CD4-positive, alpha-beta T cell (primary cell): ENCODE results near the gene SLC10A1. TPM values are rescaled to one million over a fixed set of nuclear protein-coding genes. Genes with fewer than 3 reads are reported as not detected.

Source experiments
- ATAC-seq: fragments of 200-7000 bp; cut with Tn5 transposase; one replicate; pipeline ENCODE4 v1.10.0; 2022; ENCODE audit warnings: mild to moderate bottlenecking; ENCODE audit not compliant: poor library complexity
- CTCF ChIA-PET: fragments of 350-600 bp; sonication (Branson Sonifier 250); formaldehyde crosslinking; loops from one replicate; lab custom pipeline; 2021; ENCODE audit warnings: antibody characterized with exemption, inconsistent platforms; lab: Charles Lee
- POLR2A ChIA-PET: fragments of 350-600 bp; sonication (Branson Sonifier 250); formaldehyde crosslinking; loops from one replicate; lab custom pipeline; 2021; ENCODE audit warnings: antibody characterized with exemption, inconsistent platforms; lab: Charles Lee
- DNase-seq, 14 experiments: peaks; one replicate each; pipeline ENCODE4 v3.0.0-alpha.2; 2013 to 2020; ENCODE audit warnings: mixed read lengths in 2 of 14
- H3K27ac ChIP-seq, 2 donors: one replicate each; pipeline versions ENCODE4 v1.5.1 to v1.7.0; 2013; ENCODE audit warnings: low read length in 2 of 2, low read depth in 1 of 2, mild to moderate bottlenecking in 1 of 2
- H3K27me3 ChIP-seq, 2 experiments: 1 replicate in 1 of 2; 2 replicates in 1 of 2; pipeline versions ENCODE4 v1.6.1 to v1.7.0; 2013; ENCODE audit warnings: low read length in 2 of 2, control low read depth in 1 of 2, mild to moderate bottlenecking in 1 of 2, moderate library complexity in 1 of 2; ENCODE audit not compliant: insufficient read depth in 2 of 2, control insufficient read depth in 1 of 2
- H3K36me3 ChIP-seq: one replicate; pipeline ENCODE4 v1.6.1; 2013; ENCODE audit warnings: low read length, control low read depth; ENCODE audit not compliant: insufficient read depth
- H3K4me1 ChIP-seq: one replicate; pipeline ENCODE4 v1.6.1; 2013; ENCODE audit warnings: low read length, control low read depth; ENCODE audit not compliant: insufficient read depth
- H3K4me3 ChIP-seq: one replicate; pipeline ENCODE4 v1.5.1; 2013; ENCODE audit warnings: mild to moderate bottlenecking, low read length, moderate library complexity
- H3K9me3 ChIP-seq, 2 experiments: 1 replicate in 1 of 2; 2 replicates in 1 of 2; pipeline versions ENCODE4 v1.6.1 to v1.7.0; 2013; ENCODE audit warnings: low read length in 2 of 2, mild to moderate bottlenecking in 2 of 2, control low read depth in 1 of 2, moderate library complexity in 1 of 2; ENCODE audit not compliant: control insufficient read depth in 1 of 2, insufficient read depth in 1 of 2
- H3K27ac Mint-ChIP-seq: one replicate; pipeline ENCODE4 v1.8.0; 2020; ENCODE audit warnings: mixed read lengths
- H3K27me3 Mint-ChIP-seq: one replicate; pipeline ENCODE4 v1.8.0; 2021; ENCODE audit warnings: mixed read lengths
- H3K36me3 Mint-ChIP-seq: one replicate; pipeline ENCODE4 v1.8.0; 2021; ENCODE audit warnings: low read depth, mixed read lengths
- H3K4me1 Mint-ChIP-seq: one replicate; pipeline ENCODE4 v1.8.0; 2021; ENCODE audit warnings: low read depth, mixed read lengths
- H3K4me3 Mint-ChIP-seq: one replicate; pipeline ENCODE4 v1.8.0; 2020; ENCODE audit warnings: mild to moderate bottlenecking, mixed read lengths
- H3K9me3 Mint-ChIP-seq: one replicate; pipeline ENCODE4 v1.8.0; 2020; ENCODE audit warnings: mixed read lengths
- intact Hi-C, 2 experiments: fragments of 100-400 bp; cut with DNase I in 1 of 2; cut with micrococcal nuclease in 1 of 2; formaldehyde crosslinking; loops; one replicate each; pipeline versions ENCODE4 v1.15.1 to v1.9.0; 2023 to 2025; cut with DNase I, micrococcal nuclease
- total RNA-seq, 174 experiments: library from RNA in 2 of 174; stranded (reverse) in 2 of 174; gene quantifications; one replicate each; pipeline ENCODE4 v1.2.3 and lab custom pipeline; 2021 to 2026
- TF ChIP-seq, protein P1 (sequence below): fragments of 200-600 bp; IDR thresholded peaks from one replicate; pipeline ENCODE4 v1.8.0; 2022; ENCODE audit warnings: antibody characterized with exemption, mild to moderate bottlenecking

SLC10A1 gene
- total RNA-seq, 2 experiments from 2014 or later, result not detected

DNA sequence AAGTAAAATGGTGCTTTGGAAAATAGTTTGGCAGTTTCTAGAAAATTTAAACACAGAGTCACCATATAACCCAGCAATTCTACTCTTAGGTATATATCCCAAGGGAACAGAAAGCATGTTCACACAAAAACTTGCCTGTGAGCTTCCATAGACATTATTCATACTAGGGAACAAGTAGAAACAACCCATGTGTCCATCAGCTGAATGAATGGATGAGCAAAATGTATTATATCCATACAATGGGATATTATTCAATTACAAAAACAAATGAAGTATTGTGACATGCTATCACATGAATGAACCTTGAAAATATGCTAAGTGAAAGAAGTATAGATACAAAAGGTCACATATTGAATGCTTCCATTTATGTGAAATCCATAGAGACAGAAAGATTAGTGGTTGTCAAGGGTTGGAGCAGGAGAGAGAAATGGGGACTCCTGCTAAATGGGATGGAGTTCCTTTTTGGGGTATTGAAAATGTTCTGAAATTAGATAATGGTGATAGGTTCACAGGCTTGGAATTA lies 7.9 kb downstream of the SLC10A1 start:
- no peaks in the 10 kb centered on the region for H3K27me3 Mint-ChIP-seq
- no peak for DNase-seq
- intact Hi-C loops, result no loop called here
- CTCF ChIA-PET, result no interaction called here
- TF ChIP-seq, protein P1, sequence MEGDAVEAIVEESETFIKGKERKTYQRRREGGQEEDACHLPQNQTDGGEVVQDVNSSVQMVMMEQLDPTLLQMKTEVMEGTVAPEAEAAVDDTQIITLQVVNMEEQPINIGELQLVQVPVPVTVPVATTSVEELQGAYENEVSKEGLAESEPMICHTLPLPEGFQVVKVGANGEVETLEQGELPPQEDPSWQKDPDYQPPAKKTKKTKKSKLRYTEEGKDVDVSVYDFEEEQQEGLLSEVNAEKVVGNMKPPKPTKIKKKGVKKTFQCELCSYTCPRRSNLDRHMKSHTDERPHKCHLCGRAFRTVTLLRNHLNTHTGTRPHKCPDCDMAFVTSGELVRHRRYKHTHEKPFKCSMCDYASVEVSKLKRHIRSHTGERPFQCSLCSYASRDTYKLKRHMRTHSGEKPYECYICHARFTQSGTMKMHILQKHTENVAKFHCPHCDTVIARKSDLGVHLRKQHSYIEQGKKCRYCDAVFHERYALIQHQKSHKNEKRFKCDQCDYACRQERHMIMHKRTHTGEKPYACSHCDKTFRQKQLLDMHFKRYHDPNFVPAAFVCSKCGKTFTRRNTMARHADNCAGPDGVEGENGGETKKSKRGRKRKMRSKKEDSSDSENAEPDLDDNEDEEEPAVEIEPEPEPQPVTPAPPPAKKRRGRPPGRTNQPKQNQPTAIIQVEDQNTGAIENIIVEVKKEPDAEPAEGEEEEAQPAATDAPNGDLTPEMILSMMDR, result no peak
- peaks cover 12% of the 10 kb centered on the region for H3K36me3 ChIP-seq
- POLR2A ChIA-PET, result no interaction called here
- H3K36me3 Mint-ChIP-seq, result peaks cover 17% of the 10 kb centered on the region
- no peak overlapping the region for H3K27ac Mint-ChIP-seq
- no peak overlapping the region for H3K27ac ChIP-seq
- no peaks in the 10 kb centered on the region for H3K9me3 ChIP-seq
- no peaks in the 10 kb centered on the region for H3K4me1 ChIP-seq
- no peaks in the 10 kb centered on the region for H3K9me3 Mint-ChIP-seq
- H3K4me1 Mint-ChIP-seq, result no peaks in the 10 kb centered on the region
- H3K4me3 ChIP-seq, result no peak overlapping the region
- no peak overlapping the region for H3K4me3 Mint-ChIP-seq
- H3K27me3 ChIP-seq, result no peaks in the 10 kb centered on the region
- ATAC-seq, result no peak

DNA sequence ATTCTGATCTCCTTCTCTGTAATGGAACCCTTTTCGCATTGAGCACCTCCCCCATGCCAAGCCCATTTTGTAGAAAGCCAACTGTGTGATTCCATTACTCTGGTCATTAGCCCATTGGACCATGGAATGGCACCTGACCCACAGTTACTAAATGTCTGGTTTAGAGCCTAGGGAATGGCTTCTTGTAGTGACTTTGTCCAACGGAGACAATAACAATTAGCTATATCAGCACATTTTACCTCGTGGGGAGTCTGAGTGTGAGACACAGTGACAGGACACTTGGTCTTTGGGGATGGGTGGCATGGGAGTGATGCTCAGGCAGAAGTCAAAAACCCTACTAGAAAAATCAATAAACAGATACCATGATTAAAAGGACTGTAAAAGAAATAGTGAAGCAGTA lies 10.4 kb downstream of the SLC10A1 start:
- no peaks in the 10 kb centered on the region for H3K4me1 ChIP-seq
- no peak for DNase-seq
- ChIA-PET POLR2A (interaction anchor here (1.3 kb wide), 1 partner anchor 20 kb away, joined by 3 read pairs; no protein-coding TSS in a partner anchor), CTCF (no interaction called here)
- peaks cover 15% of the 10 kb centered on the region for H3K36me3 ChIP-seq
- Mint-ChIP-seq H3K27ac (no peak overlapping the region), H3K9me3 (no peaks in the 10 kb centered on the region), H3K36me3 (peaks cover 17% of the 10 kb centered on the region), H3K27me3 (no peaks in the 10 kb centered on the region), H3K4me3 (no peak overlapping the region), H3K4me1 (peaks cover 8% of the 10 kb centered on the region)
- H3K9me3 ChIP-seq, result no peaks in the 10 kb centered on the region
- no peak overlapping the region for H3K4me3 ChIP-seq
- no peaks in the 10 kb centered on the region for H3K27me3 ChIP-seq
- intact Hi-C loops, result no loop called here
- H3K27ac ChIP-seq, result no peak overlapping the region
- ATAC-seq, result no peak
- TF ChIP-seq, protein P1, result no peak

DNA sequence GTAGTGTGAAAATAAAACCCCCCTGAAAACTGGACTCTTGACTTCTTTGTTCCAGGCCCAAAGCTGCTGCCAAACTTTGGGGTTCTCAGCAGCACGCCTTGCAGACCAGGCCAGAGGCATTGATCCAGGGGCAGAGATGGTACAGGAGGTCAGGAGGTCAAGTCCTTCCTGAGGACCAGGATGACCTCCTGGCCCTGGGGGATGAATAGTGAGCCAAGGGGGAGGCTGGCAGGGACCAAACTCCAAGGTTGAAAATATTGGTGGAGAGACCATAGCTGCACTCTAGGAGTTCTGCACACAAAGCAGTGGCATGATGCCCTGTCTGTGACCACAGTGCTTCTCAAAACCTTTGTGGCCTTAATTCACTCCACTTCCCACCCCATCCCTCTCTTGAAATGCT lies 12.1 kb downstream of the SLC10A1 start:
- CTCF ChIA-PET, result no interaction called here
- H3K4me3 ChIP-seq, result no peak overlapping the region
- ATAC-seq, result no peak
- no peak overlapping the region for H3K27ac ChIP-seq
- H3K27me3 ChIP-seq, result no peaks in the 10 kb centered on the region
- Mint-ChIP-seq H3K36me3 (peaks cover 29% of the 10 kb centered on the region), H3K9me3 (no peaks in the 10 kb centered on the region), H3K27ac (no peak overlapping the region), H3K4me3 (no peak overlapping the region), H3K4me1 (peaks cover 17% of the 10 kb centered on the region), H3K27me3 (no peaks in the 10 kb centered on the region)
- TF ChIP-seq, protein P1, result no peak
- intact Hi-C loops, result no loop called here
- H3K9me3 ChIP-seq, result no peaks in the 10 kb centered on the region
- H3K4me1 ChIP-seq, result no peaks in the 10 kb centered on the region
- H3K36me3 ChIP-seq, result peaks cover 18% of the 10 kb centered on the region
- DNase-seq, result no peak
- POLR2A ChIA-PET, result interaction anchor here (2.0 kb wide), 1 partner anchor 18 kb away, joined by 8 read pairs; the partner anchor contains the start of gene SRSF5
